ENCODE measurements around the gene PDE10A.
A peak's percentile ranks its signal among the peaks of the same experiment; 100 is the strongest.
"Not testable (repeated sequence)": the region's sequence is repeated elsewhere in the genome, so short reads cannot be mapped to it uniquely, and the experiment has no call there.

The PDE10A gene

GRCh38 chr6:165519316-165519715 lies 143.7 kb downstream of the PDE10A start:
- FAIRE-seq = no peak

GRCh38 chr6:165515963-165516624 lies 146.9 kb downstream of the PDE10A start:
- FAIRE-seq = no peak

DNA sequence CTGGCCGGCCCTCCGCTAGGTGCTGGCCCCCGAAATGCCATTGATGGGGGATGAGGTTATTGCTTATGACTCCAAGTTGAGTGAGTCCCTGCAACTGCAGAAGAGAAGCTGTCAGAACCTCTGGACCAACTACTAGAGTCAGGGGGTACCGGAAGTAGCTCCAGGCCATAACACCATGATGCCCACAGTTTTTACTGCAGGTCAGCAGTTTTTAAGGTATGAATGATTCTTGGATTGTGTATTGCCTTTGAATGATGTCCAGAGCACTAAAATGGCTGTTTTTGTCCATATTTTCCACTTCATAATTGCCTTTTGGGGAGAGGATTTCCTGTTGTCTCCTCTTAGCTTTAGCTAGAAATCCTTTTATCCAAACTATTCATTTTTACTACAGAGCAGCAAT lies 148.4 kb downstream of the PDE10A start:
- no peak for FAIRE-seq

- FAIRE-seq = no peak
Observed at GRCh38 chr6:165511807-165512206, 151.2 kb downstream of the PDE10A start.

- no peak for FAIRE-seq
Observed at GRCh38 chr6:165508321-165508869, 154.6 kb downstream of the PDE10A start.

DNA sequence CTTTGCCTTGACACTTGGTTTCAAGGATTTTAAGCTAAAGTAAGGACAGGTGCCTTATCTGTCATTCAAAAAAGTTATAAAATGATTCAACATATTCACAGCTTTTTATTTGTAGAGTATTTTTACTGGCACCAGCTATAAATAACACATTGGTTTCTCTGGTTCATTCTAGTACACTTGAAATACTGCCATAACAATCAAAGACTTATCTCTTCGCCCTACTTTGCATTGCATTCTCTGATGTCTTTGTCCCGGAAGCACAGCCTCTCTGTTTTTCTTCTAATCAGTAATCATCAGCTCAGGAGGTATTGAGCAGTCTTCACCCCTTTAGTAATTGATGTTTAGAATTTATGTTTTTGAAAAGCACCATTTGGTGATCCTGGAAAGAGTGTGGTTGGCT lies 156.4 kb downstream of the PDE10A start:
- FAIRE-seq = no peak

- FAIRE-seq = not testable (repeated sequence)
Observed at GRCh38 chr6:165500214-165500907, 162.7 kb downstream of the PDE10A start.

DNA sequence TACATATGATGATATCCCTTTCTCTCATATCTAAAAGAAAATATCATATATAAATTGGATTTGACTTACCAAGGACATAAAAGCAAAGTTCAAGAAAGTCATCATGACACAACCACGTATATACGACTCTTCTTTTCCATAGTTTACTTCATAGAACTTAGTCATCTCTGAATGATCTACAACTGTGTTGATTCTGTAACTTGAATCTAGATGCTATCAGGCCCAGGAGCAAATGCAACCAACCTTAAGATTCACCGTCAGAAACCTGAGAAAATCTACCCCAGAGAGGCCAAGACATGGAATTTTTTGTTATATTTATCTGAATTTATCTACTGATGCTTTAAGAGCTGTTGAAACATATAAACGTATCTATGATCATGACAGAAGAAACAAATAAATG lies 165.6 kb downstream of the PDE10A start:
- no peak for FAIRE-seq

- no peak for FAIRE-seq
Observed at GRCh38 chr6:165488624-165489295, 174.3 kb downstream of the PDE10A start.

GRCh38 chr6:165487950-165488349 lies 175.1 kb downstream of the PDE10A start:
- peak; percentile 33 for FAIRE-seq

DNA sequence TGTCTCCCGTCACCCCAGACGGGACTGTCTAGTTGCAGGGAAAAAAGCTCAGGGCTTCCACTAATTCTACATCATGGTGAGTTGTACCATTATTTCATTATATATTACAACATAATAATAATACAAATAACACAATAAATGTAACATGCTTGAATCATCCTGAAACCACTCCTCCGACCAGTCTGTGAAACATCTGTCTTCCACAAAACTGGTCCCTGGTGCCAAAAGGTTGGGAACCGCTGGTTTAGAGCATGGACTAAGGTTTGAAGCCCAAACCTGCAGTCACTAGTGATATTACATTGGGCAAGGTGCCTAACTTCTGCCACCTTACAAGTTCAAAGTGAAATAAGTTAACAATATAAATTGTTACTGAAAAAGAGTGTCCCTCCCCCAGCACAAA lies 175.7 kb downstream of the PDE10A start:
- FAIRE-seq = no peak

DNA sequence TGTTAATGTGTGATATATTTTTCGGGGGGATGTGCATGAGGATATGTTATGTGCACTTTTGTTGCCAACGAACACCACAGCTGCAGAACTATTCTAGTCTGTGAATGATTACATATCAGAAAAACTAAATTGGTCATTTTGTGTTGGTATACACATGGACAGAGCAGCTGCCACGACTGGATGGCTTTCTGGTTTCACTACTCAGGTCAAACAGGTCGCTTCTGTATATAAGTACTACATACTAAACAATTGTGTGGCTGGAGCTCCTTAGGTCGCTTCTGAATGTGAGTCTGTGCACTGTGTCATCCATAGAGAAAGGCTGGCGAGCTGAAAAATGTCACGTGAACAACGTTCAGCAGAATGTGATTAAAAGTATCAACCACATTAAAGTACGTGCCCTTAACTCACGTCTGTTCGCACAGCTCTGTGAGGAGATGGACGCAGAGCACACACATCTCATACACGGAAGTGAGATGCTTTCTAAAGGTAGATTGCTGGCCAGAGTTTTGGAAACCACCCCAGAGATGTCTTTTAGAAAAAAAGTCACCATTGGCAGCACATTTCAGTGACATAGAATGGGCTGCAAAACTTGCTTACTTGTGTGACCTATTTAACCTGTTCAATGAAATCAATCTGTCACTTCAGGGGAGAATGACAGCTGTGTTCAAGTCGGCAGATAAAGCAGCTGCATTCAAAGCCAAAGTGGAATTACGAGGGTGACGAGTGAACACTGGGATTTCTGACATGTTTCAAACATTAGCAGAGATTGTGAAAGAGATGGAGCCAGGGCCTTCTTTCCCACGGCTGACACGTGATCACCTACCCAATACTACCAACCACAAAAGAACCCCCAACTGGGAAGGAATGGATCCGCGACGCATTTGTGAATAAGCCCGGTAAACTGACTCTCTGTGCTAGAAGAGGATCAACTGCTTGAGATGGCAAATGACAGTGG lies 176.6 kb downstream of the PDE10A start:
- FAIRE-seq = no peak

- no peak for FAIRE-seq
Observed at GRCh38 chr6:165484178-165484889, 178.7 kb downstream of the PDE10A start.

- FAIRE-seq = no peak
Observed at GRCh38 chr6:165481921-165482320, 181.1 kb downstream of the PDE10A start.

- FAIRE-seq = no peak
Observed at GRCh38 chr6:165480916-165481315, 182.1 kb downstream of the PDE10A start.

GRCh38 chr6:165478581-165478980 lies 184.5 kb downstream of the PDE10A start:
- FAIRE-seq = no peak

GRCh38 chr6:165469483-165469882 lies 193.6 kb downstream of the PDE10A start:
- FAIRE-seq = no peak

DNA sequence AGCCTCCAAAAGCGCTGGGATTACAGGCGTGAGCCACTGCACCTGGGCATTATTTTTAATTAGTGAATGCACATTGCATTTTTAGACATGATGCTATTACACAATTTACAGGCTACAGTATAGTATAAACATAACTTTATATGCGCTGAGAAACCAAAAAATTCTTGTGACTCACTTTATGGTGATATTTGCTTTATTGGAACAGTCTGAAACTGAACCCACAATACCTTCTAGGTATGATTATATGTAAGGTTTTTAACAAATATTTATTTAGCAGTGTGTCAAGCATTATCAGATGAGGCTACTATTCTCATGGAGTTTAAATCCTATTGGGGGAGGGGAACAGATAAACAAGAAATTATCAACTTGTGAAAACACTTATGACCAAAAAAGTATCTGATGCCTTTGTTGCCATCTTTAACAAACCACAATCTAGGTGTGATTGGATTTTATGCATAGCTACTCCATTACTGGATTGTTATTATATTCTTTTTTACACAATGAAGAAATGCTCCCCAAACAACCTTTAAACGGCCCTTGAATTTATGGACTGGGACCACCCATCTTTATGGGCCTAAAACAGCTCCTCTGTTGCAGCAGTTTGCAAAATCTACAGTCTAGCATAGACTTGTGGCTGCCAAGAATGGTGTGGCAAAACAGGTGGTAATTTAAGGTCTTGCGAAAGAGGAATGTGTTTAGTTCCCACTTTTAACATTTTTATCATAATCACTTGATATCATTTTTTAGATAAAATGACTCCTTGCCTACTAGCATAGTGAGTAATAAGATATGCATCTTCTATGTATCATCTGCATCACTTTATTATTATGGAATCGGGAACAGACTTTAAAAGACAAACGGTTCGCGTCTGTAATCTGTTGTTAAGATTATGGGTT lies 194.5 kb downstream of the PDE10A start:
- no peak for FAIRE-seq

DNA sequence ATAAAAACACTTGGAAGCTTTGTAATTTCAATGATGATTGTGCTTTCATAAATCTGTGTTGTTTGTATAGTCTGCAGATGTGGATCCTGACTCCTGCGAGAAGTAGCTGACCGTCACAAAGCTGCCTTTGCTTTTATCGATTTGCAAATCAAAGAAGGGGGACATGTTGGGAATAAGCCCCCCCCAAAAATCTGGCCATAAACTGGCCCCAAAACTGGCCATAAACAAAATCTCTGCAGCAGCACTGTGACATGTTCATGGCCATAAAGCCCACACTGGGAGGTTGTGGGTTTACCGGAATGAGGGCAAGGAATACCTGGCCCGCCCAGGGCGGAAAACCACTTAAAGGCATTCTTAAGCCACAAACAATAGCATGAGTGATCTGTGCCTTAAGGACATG lies 199.5 kb downstream of the PDE10A start:
- FAIRE-seq = not testable (repeated sequence)

- not testable (repeated sequence) for FAIRE-seq
Observed at GRCh38 chr6:165459605-165460301, 203.3 kb downstream of the PDE10A start.

Measured in endometrium (tissue), 2 donors.